ENCODE measurements around the gene WDR31. TPM values are rescaled to one million over a fixed set of nuclear protein-coding genes. Genes with fewer than 3 reads are reported as not detected.

The WDR31 gene
- total RNA-seq, 1 experiment from 2014 or later, result 1.7 TPM

DNA sequence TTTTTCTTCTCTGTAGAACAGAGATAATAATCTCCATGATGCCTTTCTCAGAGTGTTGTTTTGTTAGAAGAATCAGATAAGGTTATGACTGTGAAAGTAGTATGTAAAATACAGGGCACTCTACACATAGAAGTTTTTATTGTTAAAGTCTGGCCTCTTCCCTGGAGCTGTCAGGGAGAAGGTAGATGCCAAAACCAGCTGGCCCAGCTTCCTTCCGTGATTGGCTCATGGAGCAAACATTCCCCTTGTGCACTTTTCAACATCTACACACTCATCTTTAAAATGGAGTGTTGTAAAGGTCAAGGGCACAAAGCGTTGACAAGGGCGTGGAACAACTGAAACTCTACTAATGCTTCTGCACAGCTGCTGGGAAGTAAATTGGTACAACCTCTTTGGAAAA, 29.5 kb downstream of the WDR31 start:
- no peaks in the 10 kb centered on the region for H3F3A ChIP-seq (ENCODE audit: low read length, unreplicated experiment)
- H2AFZ ChIP-seq (ENCODE audit: low read length), result no peak overlapping the region
- no peak for TF ChIP-seq EZH2phosphoT487 (IDR thresholded peaks at IDR 0.05; ENCODE audit: borderline replicate concordance, low read length)
- no peak for TF ChIP-seq EZH2 (IDR thresholded peaks at IDR 0.05; ENCODE audit: low read length, unreplicated experiment)
- TF ChIP-seq, protein P1, sequence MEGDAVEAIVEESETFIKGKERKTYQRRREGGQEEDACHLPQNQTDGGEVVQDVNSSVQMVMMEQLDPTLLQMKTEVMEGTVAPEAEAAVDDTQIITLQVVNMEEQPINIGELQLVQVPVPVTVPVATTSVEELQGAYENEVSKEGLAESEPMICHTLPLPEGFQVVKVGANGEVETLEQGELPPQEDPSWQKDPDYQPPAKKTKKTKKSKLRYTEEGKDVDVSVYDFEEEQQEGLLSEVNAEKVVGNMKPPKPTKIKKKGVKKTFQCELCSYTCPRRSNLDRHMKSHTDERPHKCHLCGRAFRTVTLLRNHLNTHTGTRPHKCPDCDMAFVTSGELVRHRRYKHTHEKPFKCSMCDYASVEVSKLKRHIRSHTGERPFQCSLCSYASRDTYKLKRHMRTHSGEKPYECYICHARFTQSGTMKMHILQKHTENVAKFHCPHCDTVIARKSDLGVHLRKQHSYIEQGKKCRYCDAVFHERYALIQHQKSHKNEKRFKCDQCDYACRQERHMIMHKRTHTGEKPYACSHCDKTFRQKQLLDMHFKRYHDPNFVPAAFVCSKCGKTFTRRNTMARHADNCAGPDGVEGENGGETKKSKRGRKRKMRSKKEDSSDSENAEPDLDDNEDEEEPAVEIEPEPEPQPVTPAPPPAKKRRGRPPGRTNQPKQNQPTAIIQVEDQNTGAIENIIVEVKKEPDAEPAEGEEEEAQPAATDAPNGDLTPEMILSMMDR (conservative IDR thresholded peaks at IDR 0.05; ENCODE audit: low read depth, low read length), result no peak
- ChIA-PET CTCF (no interaction called here), POLR2A (ENCODE audit: unreplicated experiment) (no interaction called here)
- BruUV-seq (replicated peaks), result no TSS peak
- H4K20me1 ChIP-seq (ENCODE audit: low read length), result no peaks in the 10 kb centered on the region
- H3K9ac ChIP-seq (ENCODE audit: low read length), result no peak overlapping the region
- H3K9me2 ChIP-seq (replicated peaks; ENCODE audit: low read length), result no peaks in the 10 kb centered on the region
- intact Hi-C loops (cut with micrococcal nuclease), result no loop called here
- H3K27me3 ChIP-seq (ENCODE audit: low read length), result no peaks in the 10 kb centered on the region
- no peaks in the 10 kb centered on the region for H3K36me3 ChIP-seq (ENCODE audit: low read depth, low read length)
- no peak overlapping the region for H3K27ac ChIP-seq (ENCODE audit: low read length)
- no peak for ATAC-seq
- no peak for DNase-seq
- H3K4me1 ChIP-seq (ENCODE audit: insufficient read depth, low read length), result no peaks in the 10 kb centered on the region
- no peak overlapping the region for H3K4me2 ChIP-seq (ENCODE audit: low read length)
- H3K4me3 ChIP-seq (ENCODE audit: low read length), result no peak overlapping the region
- H3K79me2 ChIP-seq (ENCODE audit: low read length), result no peaks in the 10 kb centered on the region
- H3K9me3 ChIP-seq (ENCODE audit: low read length), result no peaks in the 10 kb centered on the region

DNA sequence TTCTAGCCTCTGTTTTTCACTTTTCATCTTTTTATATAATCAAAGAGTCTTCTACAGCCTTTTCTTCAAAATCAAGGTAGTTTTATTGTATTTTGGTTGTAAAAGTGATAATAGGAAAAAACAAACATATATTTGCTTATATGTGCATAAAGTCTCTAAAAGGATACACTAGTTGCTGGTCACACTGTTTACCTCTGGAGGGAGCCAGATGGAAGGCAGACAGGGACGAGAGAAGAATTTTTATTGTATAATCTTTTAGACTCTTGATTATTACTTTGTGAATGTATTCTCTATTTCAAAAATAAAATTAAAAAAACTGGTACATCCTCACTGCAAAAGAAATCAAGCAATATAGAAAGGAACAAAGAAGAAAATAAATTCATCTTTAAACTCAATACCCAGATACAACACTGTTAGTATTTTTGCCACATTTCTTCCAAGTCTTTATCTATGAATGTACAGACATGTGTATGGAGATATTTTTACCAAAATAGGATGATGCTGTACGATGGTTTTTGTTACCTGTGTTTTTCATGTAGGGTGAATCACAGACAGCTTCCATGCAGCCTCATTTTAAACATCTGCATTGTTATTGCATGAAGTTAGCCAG, 30.8 kb downstream of the WDR31 start:
- no peaks in the 10 kb centered on the region for H3K9me2 ChIP-seq (replicated peaks; ENCODE audit: low read length)
- H3K4me3 ChIP-seq (ENCODE audit: low read length), result no peak overlapping the region
- H3K36me3 ChIP-seq (ENCODE audit: low read depth, low read length), result no peaks in the 10 kb centered on the region
- no peaks in the 10 kb centered on the region for H3K79me2 ChIP-seq (ENCODE audit: low read length)
- H3K27me3 ChIP-seq (ENCODE audit: low read length), result no peaks in the 10 kb centered on the region
- peak; percentile 64 for ATAC-seq
- ChIA-PET CTCF (no interaction called here), POLR2A (ENCODE audit: unreplicated experiment) (no interaction called here)
- H3K27ac ChIP-seq (ENCODE audit: low read length), result no peak overlapping the region
- peak; percentile 55 for DNase-seq
- H3K9ac ChIP-seq (ENCODE audit: low read length), result no peak overlapping the region
- H3K4me1 ChIP-seq (ENCODE audit: insufficient read depth, low read length), result no peaks in the 10 kb centered on the region
- BruUV-seq (replicated peaks), result no TSS peak
- H3K9me3 ChIP-seq (ENCODE audit: low read length), result no peaks in the 10 kb centered on the region
- no peaks in the 10 kb centered on the region for H3F3A ChIP-seq (ENCODE audit: low read length, unreplicated experiment)
- H4K20me1 ChIP-seq (ENCODE audit: low read length), result no peaks in the 10 kb centered on the region
- H3K4me2 ChIP-seq (ENCODE audit: low read length), result no peak overlapping the region
- no peak for TF ChIP-seq EZH2 (IDR thresholded peaks at IDR 0.05; ENCODE audit: low read length, unreplicated experiment)
- TF ChIP-seq, protein P1 (conservative IDR thresholded peaks at IDR 0.05; ENCODE audit: low read depth, low read length), result peak; percentile 77
- no peak overlapping the region for H2AFZ ChIP-seq (ENCODE audit: low read length)
- intact Hi-C loops (cut with micrococcal nuclease), result loop anchor here (1.0 to 10.0 kb wide), 3 partner anchors 31 to 345 kb away; partner anchors contain the start of gene WDR31

DNA sequence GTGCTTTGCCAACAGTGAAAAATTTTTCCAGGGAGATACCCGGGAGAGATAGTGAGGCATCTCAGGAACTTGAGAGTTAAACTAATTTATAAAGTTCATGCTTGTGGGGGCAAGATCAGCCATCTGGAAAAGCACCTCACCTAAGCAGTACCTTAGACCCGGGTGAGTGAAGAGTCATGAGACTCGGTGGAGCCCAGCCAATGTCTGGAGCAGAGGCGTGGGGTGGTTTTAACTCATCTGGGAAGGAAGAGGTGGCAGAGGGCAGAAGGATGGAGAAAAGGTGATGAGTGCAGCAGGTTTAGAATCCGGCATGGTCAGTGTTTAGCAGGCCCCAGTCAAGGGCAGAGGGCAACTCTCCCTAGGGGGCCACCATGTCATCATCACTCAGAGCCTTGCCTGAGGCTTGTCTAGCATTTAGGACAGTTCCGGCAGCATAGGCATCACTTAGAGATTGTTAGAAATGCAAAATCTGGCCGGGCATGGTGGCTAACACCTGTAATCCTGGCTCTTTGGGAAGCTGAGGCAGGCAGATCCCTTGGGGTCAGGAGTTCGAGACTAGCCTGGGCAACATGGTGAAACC, 32.6 kb downstream of the WDR31 start:
- no TSS peak for BruUV-seq (replicated peaks)
- H3K9me2 ChIP-seq (replicated peaks; ENCODE audit: low read length), result no peaks in the 10 kb centered on the region
- H3K9me3 ChIP-seq (ENCODE audit: low read length), result no peaks in the 10 kb centered on the region
- no peak overlapping the region for H3K4me2 ChIP-seq (ENCODE audit: low read length)
- H3K36me3 ChIP-seq (ENCODE audit: low read depth, low read length), result no peaks in the 10 kb centered on the region
- ChIA-PET POLR2A (ENCODE audit: unreplicated experiment) (no interaction called here), CTCF (no interaction called here)
- H4K20me1 ChIP-seq (ENCODE audit: low read length), result no peaks in the 10 kb centered on the region
- H3K9ac ChIP-seq (ENCODE audit: low read length), result no peak overlapping the region
- no peaks in the 10 kb centered on the region for H3F3A ChIP-seq (ENCODE audit: low read length, unreplicated experiment)
- no peak for ATAC-seq
- H2AFZ ChIP-seq (ENCODE audit: low read length), result no peak overlapping the region
- no peaks in the 10 kb centered on the region for H3K79me2 ChIP-seq (ENCODE audit: low read length)
- DNase-seq, result no peak
- no peak overlapping the region for H3K4me3 ChIP-seq (ENCODE audit: low read length)
- TF ChIP-seq EZH2 (IDR thresholded peaks at IDR 0.05; ENCODE audit: low read length, unreplicated experiment), result no peak
- TF ChIP-seq, protein P1 (conservative IDR thresholded peaks at IDR 0.05; ENCODE audit: low read depth, low read length), result no peak
- TF ChIP-seq EZH2phosphoT487 (IDR thresholded peaks at IDR 0.05; ENCODE audit: borderline replicate concordance, low read length), result no peak
- H3K27me3 ChIP-seq (ENCODE audit: low read length), result no peaks in the 10 kb centered on the region
- no peak overlapping the region for H3K27ac ChIP-seq (ENCODE audit: low read length)
- no peaks in the 10 kb centered on the region for H3K4me1 ChIP-seq (ENCODE audit: insufficient read depth, low read length)
- intact Hi-C loops (cut with micrococcal nuclease), result loop anchor here (10.0 kb wide), 1 partner anchor 347 kb away; no protein-coding TSS in a partner anchor
